IPS DF 4.7 (cell line): Measurements from ENCODE around the gene EFHD2.
"Not testable (repeated sequence)": the region's sequence is repeated elsewhere in the genome, so short reads cannot be mapped to it uniquely, and the experiment has no call there.

ENCODE experiments used
- DNase-seq: peaks from one replicate; pipeline ENCODE4 v3.0.0-alpha.2; 2013; ENCODE audit warnings: low spot score; ENCODE audit errors: extremely low read depth

Gene EFHD2

GRCh38 chr1:15412175-15412800 is 2.6 kb downstream of the EFHD2 start:
- no peak for DNase-seq

- no peak for DNase-seq
Observed at GRCh38 chr1:15412843-15413242, 3.2 kb downstream of the EFHD2 start.

- no peak for DNase-seq
Observed at GRCh38 chr1:15413563-15414444, 4.1 kb downstream of the EFHD2 start.

- no peak for DNase-seq
Observed at GRCh38 chr1:15414445-15414983, 4.8 kb downstream of the EFHD2 start.

GRCh38 chr1:15417059-15417934 is 7.6 kb downstream of the EFHD2 start:
- DNase-seq = no peak

- DNase-seq = no peak
Observed at GRCh38 chr1:15418806-15419515, 9.3 kb downstream of the EFHD2 start.

- no peak for DNase-seq
Observed at GRCh38 chr1:15420853-15421465, 11.3 kb downstream of the EFHD2 start.

GRCh38 chr1:15422871-15423270 is 13.2 kb downstream of the EFHD2 start:
- DNase-seq = no peak

GRCh38 chr1:15423355-15424077 is 13.8 kb downstream of the EFHD2 start:
- DNase-seq = no peak

- DNase-seq = no peak
Observed at GRCh38 chr1:15424146-15424667, 14.5 kb downstream of the EFHD2 start.

- DNase-seq = no peak
Observed at GRCh38 chr1:15424981-15425380, 15.3 kb downstream of the EFHD2 start.

GRCh38 chr1:15425521-15425920 is 15.8 kb downstream of the EFHD2 start:
- DNase-seq = no peak

GRCh38 chr1:15425958-15426357 is 16.3 kb downstream of the EFHD2 start:
- no peak for DNase-seq

GRCh38 chr1:15426492-15427279 is 17.0 kb downstream of the EFHD2 start:
- DNase-seq = no peak

- no peak for DNase-seq
Observed at GRCh38 chr1:15427280-15427666, 17.6 kb downstream of the EFHD2 start.

- DNase-seq = not testable (repeated sequence)
Observed at GRCh38 chr1:15428252-15428651, 18.6 kb downstream of the EFHD2 start.

- no peak for DNase-seq
Observed at GRCh38 chr1:15428815-15429435, 19.2 kb downstream of the EFHD2 start.

GRCh38 chr1:15429701-15430149 is 20.0 kb downstream of the EFHD2 start:
- no peak for DNase-seq
